ENCODE data around the gene TRIO. TPM values are rescaled to one million over a fixed set of nuclear protein-coding genes. Genes with fewer than 3 reads are reported as not detected.

Gene TRIO
- total RNA-seq, 1 experiment from 2014 or later = 68.4 TPM

DNA sequence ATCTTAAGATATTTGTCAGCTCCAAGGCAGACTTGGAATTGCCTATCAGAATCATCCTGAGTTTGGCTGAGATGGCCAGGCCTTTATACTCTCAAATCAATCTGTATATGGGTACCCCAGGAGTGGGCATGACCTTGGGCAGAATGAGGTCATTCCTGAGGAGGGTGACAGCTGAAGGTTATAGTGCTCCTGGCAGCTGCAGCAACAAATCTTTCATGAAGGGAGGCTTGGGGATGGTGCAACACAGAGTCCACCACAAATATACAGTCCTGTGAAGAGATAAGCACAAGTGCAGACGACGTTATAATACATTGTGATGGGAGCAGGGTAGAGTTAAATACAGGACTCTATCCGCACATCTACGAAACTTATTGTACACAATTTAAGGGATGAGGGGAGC is 21.1 kb upstream of the TRIO start:
- no peak for ATAC-seq
- intact Hi-C loops (cut with micrococcal nuclease) = no loop called here

More for the DNA sequence above, 21.1 kb upstream of the TRIO start:
- Histone ChIP-seq H2AFZ (ENCODE audit: low read depth, low read length, poor library complexity, severe bottlenecking) (no peak overlapping the region), H3K9ac (ENCODE audit: low read length) (no peak overlapping the region), H4K20me1 (ENCODE audit: insufficient read depth) (no peaks in the 10 kb centered on the region), H3K4me2 (ENCODE audit: low read length) (no peak overlapping the region), H3K79me2 (ENCODE audit: insufficient read depth, low read length) (no peaks in the 10 kb centered on the region), H3K9me3 (ENCODE audit: control insufficient read depth in 1 of 2, insufficient read depth in 1 of 2, low read depth in 1 of 2, low read length in 2 of 2) (no peaks in the 10 kb centered on the region), H3K4me3 (replicated peaks in 1 of 2; ENCODE audit: low read depth in 1 of 2, low read length in 2 of 2) (no peak overlapping the region), H3K27ac (ENCODE audit: low read depth, low read length) (no peak overlapping the region), H3K4me1 (ENCODE audit: control insufficient read depth in 1 of 2, insufficient read depth in 2 of 2, low read length in 2 of 2) (no peaks in the 10 kb centered on the region), H3K27me3 (ENCODE audit: insufficient read depth, low read length) (no peaks in the 10 kb centered on the region), H3K36me3 (ENCODE audit: control insufficient read depth in 1 of 2, insufficient read depth in 2 of 2, low read length in 2 of 2) (no peaks in the 10 kb centered on the region), H3K9me2 (ENCODE audit: insufficient read depth) (no peaks in the 10 kb centered on the region; the same call in 1 of the 2 replicates)
- ChIA-PET POLR2A (no interaction called here), CTCF (no interaction called here), RAD21 (ENCODE audit: low non-redundant PET in 1 of 2, low total read pairs in 2 of 2, uncharacterized antibody in 2 of 2, unreplicated experiment in 2 of 2) (no interaction called here)
- DNase-seq (ENCODE audit: low read depth, low spot score) = no peak
- BruUV-seq (replicated peaks) = no TSS peak
- TF ChIP-seq FOSL1 (IDR thresholded peaks at IDR 0.05; ENCODE audit: low read depth) (no peak), POLR2AphosphoS5 (IDR thresholded peaks at IDR 0.05; ENCODE audit: low read depth, low read length) (no peak), POLR2A (IDR thresholded peaks at IDR 0.05; ENCODE audit: borderline replicate concordance, extremely low read depth, insufficient read depth, insufficient read length) (no peak), EGR1 (IDR thresholded peaks at IDR 0.05; ENCODE audit: low read depth) (no peak), ZFX (IDR thresholded peaks at IDR 0.05) (no peak), CEBPB (IDR thresholded peaks at IDR 0.05; ENCODE audit: low read depth) (no peak), SIN3A (IDR thresholded peaks at IDR 0.05; ENCODE audit: low read depth) (no peak), ZBTB33 (IDR thresholded peaks at IDR 0.05; ENCODE audit: extremely low read depth, insufficient replicate concordance, low read length) (no peak), TCF7L2 (IDR thresholded peaks at IDR 0.05; ENCODE audit: borderline replicate concordance, extremely low read depth, insufficient read depth, insufficient read length) (no peak), ZNF274 (IDR thresholded peaks at IDR 0.05; ENCODE audit: low read depth, low read length) (no peak)
- TF ChIP-seq, protein P1, sequence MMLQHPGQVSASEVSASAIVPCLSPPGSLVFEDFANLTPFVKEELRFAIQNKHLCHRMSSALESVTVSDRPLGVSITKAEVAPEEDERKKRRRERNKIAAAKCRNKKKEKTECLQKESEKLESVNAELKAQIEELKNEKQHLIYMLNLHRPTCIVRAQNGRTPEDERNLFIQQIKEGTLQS (IDR thresholded peaks at IDR 0.05) = no peak

All from HCT116 (cell line).